ENCODE measurements around the gene NDUFA11. TPM values are rescaled to one million over a fixed set of nuclear protein-coding genes. Genes with fewer than 3 reads are reported as not detected.

Gene NDUFA11
- total RNA-seq, 5 donors from 2014 or later (not counting 1 experiment from before 2014, with no cell fraction given): 106 to 198 (median 185) TPM

DNA sequence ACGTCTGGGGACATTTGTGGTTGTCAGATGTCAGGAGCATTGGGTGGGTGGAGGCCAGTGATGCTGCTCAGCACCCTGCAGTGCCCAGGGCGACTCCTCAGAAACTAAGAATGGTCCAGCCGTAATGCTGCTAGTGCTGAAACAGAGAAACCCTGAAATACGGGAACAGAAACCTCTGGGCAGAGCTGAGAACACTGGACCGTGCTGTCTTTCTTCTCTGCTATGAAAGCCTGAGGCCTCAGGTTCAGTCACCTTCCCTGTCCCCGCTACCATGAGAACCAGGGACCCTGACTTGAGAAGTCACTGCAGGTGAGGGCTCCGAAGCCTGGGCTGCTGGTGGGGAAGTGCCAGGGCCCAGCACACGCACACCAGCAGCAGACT is 23.8 kb upstream of the NDUFA11 start:
- Mint-ChIP-seq H3K27ac (no peak overlapping the region), H3K4me3 (no peak overlapping the region), H3K4me1 (no peaks in the 10 kb centered on the region), H3K27me3 (no peaks in the 10 kb centered on the region), H3K36me3 (peaks cover 43% of the 10 kb centered on the region), H3K9me3 (no peaks in the 10 kb centered on the region)
- CTCF ChIA-PET: no interaction called here
- ATAC-seq (replicated peaks in 1 of 4): no peak
- no peaks in the 10 kb centered on the region for H3K9me3 ChIP-seq
- no peak for DNase-seq
- peaks cover 57 to 97% of the 10 kb centered on the region in 2 donors for H3K36me3 ChIP-seq (ENCODE audit: control insufficient read depth in 2 of 2, extremely low read depth in 1 of 2, insufficient read depth in 1 of 2, low read length in 1 of 2)
- H3K4me1 ChIP-seq (ENCODE audit: control insufficient read depth in 1 of 2, extremely low read depth in 1 of 2, insufficient read depth in 2 of 2, low read length in 2 of 2): no peaks in the 10 kb centered on the region
- WGBS (ENCODE audit: insufficient coverage): 91% methylated on average over 8 of the region's 8 CpGs
- no peak overlapping the region for H3K4me3 ChIP-seq (ENCODE audit: control insufficient read depth in 1 of 2, extremely low read depth in 1 of 2, low read length in 1 of 2)
- POLR2A ChIA-PET: no interaction called here
- no peak overlapping the region for H3K27ac ChIP-seq (ENCODE audit: low read length)
- H3K27me3 ChIP-seq (replicated peaks in 1 of 2; ENCODE audit: control insufficient read depth in 2 of 2, extremely low read depth in 1 of 2, insufficient read depth in 2 of 2, low read length in 1 of 2): no peaks in the 10 kb centered on the region

DNA sequence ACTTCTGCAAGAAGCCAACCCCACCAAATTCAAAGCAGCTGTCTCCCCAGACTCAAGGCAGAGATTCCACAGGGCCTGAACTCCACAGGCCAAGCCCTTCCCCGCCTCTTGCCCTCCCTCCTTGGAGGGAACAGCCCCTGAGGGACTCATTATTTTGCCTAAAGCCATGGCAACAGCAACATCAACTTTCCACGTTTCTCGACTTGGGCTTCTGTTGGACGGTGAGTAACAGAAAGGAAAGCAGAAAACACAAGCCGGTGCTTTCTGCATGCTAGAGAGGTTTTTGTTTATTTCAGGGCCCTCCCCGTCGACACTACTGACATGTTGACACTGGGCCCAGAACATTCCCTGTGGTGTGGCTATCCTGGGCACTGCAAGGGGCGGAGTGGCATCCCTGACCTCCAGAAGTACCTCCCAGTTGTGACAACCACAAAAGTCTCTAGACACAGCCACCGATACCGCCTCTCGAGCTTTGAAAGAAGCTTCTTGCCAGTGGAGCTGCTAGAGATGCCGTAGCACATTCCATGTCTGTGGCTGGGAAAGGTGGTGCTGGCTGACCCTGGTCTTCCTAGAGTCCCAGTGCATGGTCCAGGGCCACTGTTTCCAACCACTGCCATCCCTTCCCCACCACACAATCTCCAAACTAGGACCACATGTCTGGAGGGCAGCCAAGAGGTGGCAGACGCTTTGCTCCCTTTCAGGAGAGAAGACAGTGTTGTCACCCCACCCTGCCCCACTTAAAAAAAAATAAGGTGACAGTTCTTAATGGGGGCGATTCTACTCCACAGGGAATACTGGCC is 23.3 kb upstream of the NDUFA11 start:
- CTCF ChIA-PET: no interaction called here
- Histone ChIP-seq H3K36me3 (ENCODE audit: control insufficient read depth in 2 of 2, extremely low read depth in 1 of 2, insufficient read depth in 1 of 2, low read length in 1 of 2) (peaks cover 58 to 97% of the 10 kb centered on the region in 2 donors), H3K9me3 (no peaks in the 10 kb centered on the region), H3K27me3 (replicated peaks in 1 of 2; ENCODE audit: control insufficient read depth in 2 of 2, extremely low read depth in 1 of 2, insufficient read depth in 2 of 2, low read length in 1 of 2) (no peaks in the 10 kb centered on the region), H3K27ac (ENCODE audit: low read length) (no peak overlapping the region), H3K4me3 (ENCODE audit: control insufficient read depth in 1 of 2, extremely low read depth in 1 of 2, low read length in 1 of 2) (no peak overlapping the region), H3K4me1 (ENCODE audit: control insufficient read depth in 1 of 2, extremely low read depth in 1 of 2, insufficient read depth in 2 of 2, low read length in 2 of 2) (no peaks in the 10 kb centered on the region)
- no peaks in the 10 kb centered on the region for H3K9me3 Mint-ChIP-seq
- DNase-seq (no peak), ATAC-seq (replicated peaks in 1 of 4) (no peak)
- H3K4me3 Mint-ChIP-seq: no peak overlapping the region
- no peaks in the 10 kb centered on the region for H3K4me1 Mint-ChIP-seq
- H3K36me3 Mint-ChIP-seq: peaks cover 49% of the 10 kb centered on the region
- POLR2A ChIA-PET: no interaction called here
- 88% methylated on average over 4 of the region's 14 CpGs for WGBS (ENCODE audit: insufficient coverage)
- H3K27me3 Mint-ChIP-seq: no peaks in the 10 kb centered on the region
- H3K27ac Mint-ChIP-seq: no peak overlapping the region

DNA sequence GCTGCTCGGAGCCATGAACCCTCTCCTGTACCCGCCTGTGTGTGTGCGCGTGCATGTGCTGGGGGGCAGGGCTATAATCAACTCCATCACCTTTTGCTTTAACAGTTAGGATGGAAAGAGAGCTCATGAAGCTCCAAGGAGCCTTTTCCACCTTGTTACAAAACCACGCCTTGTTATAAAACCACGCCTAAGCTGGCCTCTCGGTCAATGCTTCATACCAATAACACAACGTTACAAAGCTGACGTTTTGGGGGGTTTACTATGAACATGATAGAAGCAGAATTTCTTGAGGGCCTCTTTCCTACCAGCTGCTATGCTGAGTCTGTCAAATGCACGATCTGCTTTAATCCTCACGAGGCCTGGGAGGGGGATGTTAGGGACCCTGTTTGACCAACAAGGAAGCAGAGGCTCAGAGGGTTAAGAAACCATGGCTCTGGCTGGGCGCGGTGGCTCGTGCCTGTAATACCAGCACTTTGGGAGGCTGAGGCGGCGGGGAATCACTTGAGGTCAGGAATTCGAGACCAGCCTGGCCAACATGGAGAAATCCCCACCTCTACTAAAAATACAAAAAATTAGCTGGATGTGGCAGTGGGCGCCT is 22.3 kb upstream of the NDUFA11 start:
- H3K4me3 ChIP-seq (ENCODE audit: control insufficient read depth in 1 of 2, extremely low read depth in 1 of 2, low read length in 1 of 2): no peak overlapping the region
- ChIA-PET CTCF (no interaction called here), POLR2A (no interaction called here)
- Mint-ChIP-seq H3K9me3 (no peaks in the 10 kb centered on the region), H3K27me3 (no peaks in the 10 kb centered on the region), H3K27ac (no peak overlapping the region), H3K36me3 (peaks cover 48% of the 10 kb centered on the region), H3K4me1 (no peaks in the 10 kb centered on the region), H3K4me3 (no peak overlapping the region)
- 93% methylated on average over 3 of the region's 18 CpGs for WGBS (ENCODE audit: insufficient coverage)
- ATAC-seq (replicated peaks in 1 of 4): no peak
- no peak overlapping the region for H3K27ac ChIP-seq (ENCODE audit: low read length)
- peaks cover 62 to 97% of the 10 kb centered on the region in 2 donors for H3K36me3 ChIP-seq (ENCODE audit: control insufficient read depth in 2 of 2, extremely low read depth in 1 of 2, insufficient read depth in 1 of 2, low read length in 1 of 2)
- no peak for DNase-seq
- H3K4me1 ChIP-seq (ENCODE audit: control insufficient read depth in 1 of 2, extremely low read depth in 1 of 2, insufficient read depth in 2 of 2, low read length in 2 of 2): no peaks in the 10 kb centered on the region
- no peaks in the 10 kb centered on the region for H3K27me3 ChIP-seq (replicated peaks in 1 of 2; ENCODE audit: control insufficient read depth in 2 of 2, extremely low read depth in 1 of 2, insufficient read depth in 2 of 2, low read length in 1 of 2)
- no peaks in the 10 kb centered on the region for H3K9me3 ChIP-seq

DNA sequence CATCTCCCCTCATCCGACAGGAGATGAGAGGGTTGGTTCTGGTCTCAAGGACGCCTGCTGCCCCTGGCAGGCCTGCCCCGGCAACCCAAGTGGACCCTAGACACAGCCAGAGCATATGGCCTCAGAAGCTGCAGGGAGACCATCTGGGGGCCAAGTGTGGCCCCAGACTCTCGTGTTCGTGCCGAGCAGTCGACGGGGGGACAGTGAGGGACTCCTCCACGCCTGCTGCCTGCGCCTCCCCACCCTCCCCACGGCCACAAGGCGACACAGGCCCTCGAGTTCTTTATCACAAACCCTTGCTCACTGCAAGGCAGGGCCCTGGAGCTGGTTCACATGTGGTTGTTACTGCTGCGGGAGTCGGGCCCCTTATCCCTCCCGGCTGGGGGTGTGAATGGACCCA is 19.8 kb upstream of the NDUFA11 start:
- peaks cover 41% of the 10 kb centered on the region for H3K36me3 Mint-ChIP-seq
- POLR2A ChIA-PET: no interaction called here

DNA sequence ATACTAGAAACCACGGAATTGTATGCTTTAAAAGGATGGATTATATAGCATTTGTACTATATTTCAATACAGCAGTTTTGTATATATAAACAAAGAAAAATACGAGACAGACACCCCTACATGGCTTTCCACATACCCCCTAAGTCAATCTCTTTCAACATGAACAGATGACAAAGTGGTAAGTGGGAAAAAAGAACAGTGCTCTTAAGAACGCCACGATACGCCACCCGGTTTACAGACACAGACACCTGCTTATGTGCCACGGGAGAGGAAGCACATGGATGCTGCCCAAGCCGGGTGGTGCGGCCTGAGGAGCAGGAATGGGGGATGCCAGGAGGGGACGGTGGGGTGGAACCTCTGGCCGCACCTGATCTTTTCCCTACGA is 18.6 kb upstream of the NDUFA11 start:
- Histone ChIP-seq H3K27me3 (replicated peaks in 1 of 2; ENCODE audit: control insufficient read depth in 2 of 2, extremely low read depth in 1 of 2, insufficient read depth in 2 of 2, low read length in 1 of 2) (no peaks in the 10 kb centered on the region), H3K27ac (ENCODE audit: low read length) (no peak overlapping the region), H3K9me3 (no peaks in the 10 kb centered on the region), H3K36me3 (ENCODE audit: control insufficient read depth in 2 of 2, extremely low read depth in 1 of 2, insufficient read depth in 1 of 2, low read length in 1 of 2) (peaks cover 51 to 96% of the 10 kb centered on the region in 2 donors), H3K4me1 (ENCODE audit: control insufficient read depth in 1 of 2, extremely low read depth in 1 of 2, insufficient read depth in 2 of 2, low read length in 2 of 2) (no peaks in the 10 kb centered on the region), H3K4me3 (ENCODE audit: control insufficient read depth in 1 of 2, extremely low read depth in 1 of 2, low read length in 1 of 2) (no peak overlapping the region)
- ATAC-seq (replicated peaks in 1 of 4) (no peak), DNase-seq (no peak)
- H3K27ac Mint-ChIP-seq: peak overlapping the region in 1 of 2 donors; percentile 50
- WGBS (ENCODE audit: insufficient coverage): 95% methylated on average over 6 of the region's 12 CpGs
- H3K4me3 Mint-ChIP-seq: no peak overlapping the region
- H3K36me3 Mint-ChIP-seq: peaks cover 35% of the 10 kb centered on the region
- H3K4me1 Mint-ChIP-seq: no peaks in the 10 kb centered on the region
- ChIA-PET CTCF (interaction anchor here in 1 of 2 donors (0.6 kb wide), 1 partner anchor 177 kb away, joined by 4 read pairs; no protein-coding TSS in a partner anchor), POLR2A (no interaction called here)
- H3K27me3 Mint-ChIP-seq: no peaks in the 10 kb centered on the region
- no peaks in the 10 kb centered on the region for H3K9me3 Mint-ChIP-seq

More for the DNA sequence above, 19.8 kb upstream of the NDUFA11 start:
- no peaks in the 10 kb centered on the region for H3K27me3 Mint-ChIP-seq
- CTCF ChIA-PET: no interaction called here
- Histone ChIP-seq H3K36me3 (ENCODE audit: control insufficient read depth in 2 of 2, extremely low read depth in 1 of 2, insufficient read depth in 1 of 2, low read length in 1 of 2) (peaks cover 57 to 96% of the 10 kb centered on the region in 2 donors), H3K4me1 (ENCODE audit: control insufficient read depth in 1 of 2, extremely low read depth in 1 of 2, insufficient read depth in 2 of 2, low read length in 2 of 2) (no peaks in the 10 kb centered on the region), H3K27me3 (replicated peaks in 1 of 2; ENCODE audit: control insufficient read depth in 2 of 2, extremely low read depth in 1 of 2, insufficient read depth in 2 of 2, low read length in 1 of 2) (no peaks in the 10 kb centered on the region), H3K27ac (ENCODE audit: low read length) (no peak overlapping the region), H3K4me3 (ENCODE audit: control insufficient read depth in 1 of 2, extremely low read depth in 1 of 2, low read length in 1 of 2) (no peak overlapping the region), H3K9me3 (no peaks in the 10 kb centered on the region)
- no peak overlapping the region for H3K4me3 Mint-ChIP-seq
- DNase-seq (no peak), ATAC-seq (replicated peaks in 1 of 4) (no peak)
- WGBS (ENCODE audit: insufficient coverage): 97% methylated on average over 13 of the region's 16 CpGs
- no peaks in the 10 kb centered on the region for H3K9me3 Mint-ChIP-seq
- H3K4me1 Mint-ChIP-seq: no peaks in the 10 kb centered on the region
- H3K27ac Mint-ChIP-seq: no peak overlapping the region

DNA sequence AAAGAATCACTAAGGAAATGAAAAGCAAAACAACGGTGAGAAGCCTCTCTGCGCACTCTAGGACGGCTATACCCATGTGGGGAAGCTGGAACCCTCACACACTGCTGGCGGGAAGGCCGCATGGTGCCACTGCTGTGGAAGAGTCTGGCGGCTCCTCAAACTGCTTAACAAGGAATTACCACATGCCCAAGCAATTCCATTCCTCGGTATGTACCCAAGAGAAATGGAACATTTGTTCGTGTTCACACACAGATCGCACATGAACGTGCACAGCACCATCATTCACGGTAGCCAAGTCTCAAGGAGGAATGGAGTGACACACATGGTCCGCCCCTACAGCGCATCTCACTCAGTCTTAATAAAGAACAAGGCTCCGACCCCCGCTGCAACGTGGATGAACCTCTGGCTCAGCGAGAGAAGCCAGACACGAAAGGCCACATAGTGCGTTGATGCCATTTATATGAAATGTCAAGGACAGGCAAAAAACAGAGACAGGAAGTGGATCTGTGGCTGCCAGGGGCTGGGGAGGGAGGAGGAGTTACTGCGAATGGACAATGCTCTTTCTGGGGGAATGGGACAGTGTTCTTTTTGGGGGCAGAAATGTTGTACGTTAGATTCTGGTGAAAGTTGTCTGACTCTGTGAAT is 18.0 kb upstream of the NDUFA11 start:
- no peak overlapping the region for H3K4me3 ChIP-seq (ENCODE audit: control insufficient read depth in 1 of 2, extremely low read depth in 1 of 2, low read length in 1 of 2)
- H3K4me1 Mint-ChIP-seq: no peaks in the 10 kb centered on the region
- H3K9me3 Mint-ChIP-seq: no peaks in the 10 kb centered on the region
- CTCF ChIA-PET: no interaction called here
- H3K27ac Mint-ChIP-seq: peak overlapping the region in 1 of 2 donors; percentile 50
- 97% methylated on average over 19 of the region's 21 CpGs for WGBS (ENCODE audit: insufficient coverage)
- H3K27ac ChIP-seq (ENCODE audit: low read length): no peak overlapping the region
- no peaks in the 10 kb centered on the region for H3K27me3 ChIP-seq (replicated peaks in 1 of 2; ENCODE audit: control insufficient read depth in 2 of 2, extremely low read depth in 1 of 2, insufficient read depth in 2 of 2, low read length in 1 of 2)
- peaks cover 33% of the 10 kb centered on the region for H3K36me3 Mint-ChIP-seq
- H3K4me1 ChIP-seq (ENCODE audit: control insufficient read depth in 1 of 2, extremely low read depth in 1 of 2, insufficient read depth in 2 of 2, low read length in 2 of 2): no peaks in the 10 kb centered on the region
- no peak for DNase-seq
- POLR2A ChIA-PET: no interaction called here
- no peaks in the 10 kb centered on the region for H3K9me3 ChIP-seq
- H3K4me3 Mint-ChIP-seq: no peak overlapping the region
- no peak for ATAC-seq (replicated peaks in 1 of 4)
- peaks cover 51 to 96% of the 10 kb centered on the region in 2 donors for H3K36me3 ChIP-seq (ENCODE audit: control insufficient read depth in 2 of 2, extremely low read depth in 1 of 2, insufficient read depth in 1 of 2, low read length in 1 of 2)
- no peaks in the 10 kb centered on the region for H3K27me3 Mint-ChIP-seq
